ENCODE data around the gene SND1. TPM values are rescaled to one million over a fixed set of nuclear protein-coding genes. Genes with fewer than 3 reads are reported as not detected.

The SND1 gene
- total and polyA plus RNA-seq, 2 donors (not counting 1 experiment from before 2014, with no cell fraction given) = 44.4 to 165 TPM

- intact Hi-C loops (cut with micrococcal nuclease) = no loop called here
Observed at GRCh38 chr7:127658970-127659630, 7.1 kb downstream of the SND1 start.

More at GRCh38 chr7:127658970-127659630, 7.1 kb downstream of the SND1 start:
- Histone ChIP-seq H3K79me2 (ENCODE audit: control insufficient read depth, insufficient read depth, low read length) (peaks cover 99% of the 10 kb centered on the region), H4K20me1 (ENCODE audit: control insufficient read depth, insufficient read depth, low read length, poor library complexity, severe bottlenecking) (peaks cover 72% of the 10 kb centered on the region), H3K9me3 (ENCODE audit: control extremely low read depth in 1 of 3, control insufficient read depth in 2 of 3, insufficient read depth in 1 of 3, low read length in 2 of 3) (no peaks in the 10 kb centered on the region), H3K36me3 (replicated peaks in 1 of 2; ENCODE audit: control extremely low read depth in 1 of 2, control insufficient read depth in 1 of 2, extremely low read depth in 1 of 2, insufficient read depth in 2 of 2, low read length in 1 of 2) (peaks cover 0 to 15% of the 10 kb centered on the region in 2 experiments), H3K4me2 (replicated peaks; ENCODE audit: low read depth, low read length, poor library complexity, severe bottlenecking) (no peak overlapping the region), H3K9ac (ENCODE audit: low read length) (no peak overlapping the region), H3K4me1 (ENCODE audit: control insufficient read depth in 2 of 2, insufficient read depth in 2 of 2, low read length in 2 of 2) (peaks cover 12% of the 10 kb centered on the region in 2 donors), H3K27ac (ENCODE audit: low read length in 2 of 2) (no peak overlapping the region), H3K4me3 (ENCODE audit: control extremely low read depth in 1 of 5, extremely low read depth in 1 of 5, insufficient read depth in 1 of 5, low read depth in 2 of 5, low read length in 4 of 5) (no peak overlapping the region), H3K27me3 (replicated peaks in 1 of 4; ENCODE audit: control extremely low read depth in 1 of 4, control insufficient read depth in 3 of 4, insufficient read depth in 4 of 4, low read length in 3 of 4) (no peaks in the 10 kb centered on the region), H2AFZ (ENCODE audit: insufficient read depth, low read depth, low read length, poor library complexity, severe bottlenecking) (no peak overlapping the region)
- H3K9me3 Mint-ChIP-seq (ENCODE audit: insufficient read depth) = no peaks in the 10 kb centered on the region
- no CpG with 5 or more reads among the region's 3 CpGs for WGBS (ENCODE audit: insufficient coverage)
- ATAC-seq (ENCODE audit: low read depth) (no peak), DNase-seq (no peak)
- no peaks in the 10 kb centered on the region for H3K27me3 Mint-ChIP-seq
- no peak overlapping the region for H3K4me3 Mint-ChIP-seq
- ChIA-PET CTCF (no interaction called here), POLR2A (no interaction called here)
- H3K27ac Mint-ChIP-seq = no peak overlapping the region
- peaks cover 33% of the 10 kb centered on the region for H3K4me1 Mint-ChIP-seq
- TF ChIP-seq CTCF (IDR thresholded peaks at IDR 0.05) (no peak), EZH2 (IDR thresholded peaks at IDR 0.05; ENCODE audit: borderline replicate concordance, insufficient read depth, low read depth, low read length, poor library complexity, severe bottlenecking) (no peak)

Data from B cell (primary cell).